CD4-positive, alpha-beta T cell treated with Interleukin-17A for 1 hour (primary cell): Measurements from ENCODE around the gene MAD2L1.
"Not testable (repeated sequence)": the region's sequence is repeated elsewhere in the genome, so short reads cannot be mapped to it uniquely, and the experiment has no call there.

Experiments used
- DNase-seq: peaks from one replicate; pipeline ENCODE4 v3.0.0-alpha.2; 2020

The MAD2L1 gene

GRCh38 chr4:120066517-120067340 lies at the start of gene MAD2L1:
TSS of gene MAD2L1 (minus strand) at chr4:120066848. CDS start at chr4:120066734, 114 bp downstream.
- peak; percentile 99 for DNase-seq

GRCh38 chr4:120111745-120112144 lies 45.1 kb upstream of the MAD2L1 start:
- no peak for DNase-seq

- no peak for DNase-seq
Observed at GRCh38 chr4:120109406-120109805, 42.8 kb upstream of the MAD2L1 start.

DNA sequence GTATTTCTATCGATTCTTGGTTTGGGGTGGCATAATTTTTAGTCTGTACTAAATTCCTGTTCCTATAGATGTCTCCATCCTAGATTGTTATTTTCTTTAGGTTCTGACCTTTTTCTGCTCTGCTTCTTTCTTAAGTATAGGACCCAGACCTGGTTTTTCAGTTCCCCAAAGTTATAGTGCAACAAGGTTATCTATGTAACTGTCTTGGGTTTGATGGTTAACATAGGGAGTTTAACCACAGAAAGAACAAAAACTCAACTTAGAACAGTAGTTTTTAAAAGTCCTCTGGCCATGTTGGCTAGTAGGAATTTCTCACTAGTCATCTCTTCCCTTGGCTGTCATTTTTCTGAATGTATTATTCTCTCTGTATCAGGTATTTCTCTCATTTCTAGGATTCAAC lies 38.8 kb upstream of the MAD2L1 start:
- DNase-seq = no peak

- DNase-seq = no peak
Observed at GRCh38 chr4:120096508-120097297, 30.1 kb upstream of the MAD2L1 start.

DNA sequence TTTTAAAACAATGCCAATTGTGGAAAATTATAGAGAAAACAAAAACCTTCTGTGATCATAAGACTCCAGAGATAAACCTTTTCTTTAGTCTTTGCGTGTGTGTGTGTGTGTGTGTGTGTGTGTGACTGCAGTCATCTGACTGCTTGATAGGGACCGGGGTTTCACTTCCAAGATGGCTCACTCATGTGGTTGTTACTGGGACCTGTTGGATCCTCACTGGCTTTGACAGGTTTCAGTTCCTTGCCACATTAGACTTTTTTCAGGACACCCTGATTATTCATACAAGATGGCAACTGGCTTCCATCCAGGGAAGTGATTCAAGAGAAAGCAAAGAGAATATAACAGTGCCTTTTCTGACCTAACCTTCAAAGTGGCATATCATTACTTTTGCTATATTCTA lies 21.9 kb upstream of the MAD2L1 start:
- no peak for DNase-seq

GRCh38 chr4:120088066-120088465 lies 21.4 kb upstream of the MAD2L1 start:
- not testable (repeated sequence) for DNase-seq

DNA sequence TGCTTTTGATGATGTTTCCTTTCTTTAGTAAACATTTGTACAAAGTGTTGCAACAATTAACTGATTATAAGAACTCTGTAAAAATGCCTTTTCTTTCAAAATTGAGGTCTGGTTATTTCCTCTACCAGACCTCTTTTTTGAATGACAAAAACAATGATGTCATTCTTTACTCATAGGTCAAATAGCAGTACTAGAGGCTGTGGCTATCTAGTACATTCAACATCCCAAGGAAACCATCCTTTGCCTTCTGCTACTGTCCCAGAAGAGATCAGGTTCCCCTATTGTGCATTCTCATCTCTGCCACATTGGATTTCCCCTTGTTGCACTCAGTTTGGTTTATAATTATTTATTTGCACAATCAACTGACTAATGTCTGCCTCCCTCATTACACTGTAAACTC lies 19.1 kb upstream of the MAD2L1 start:
- no peak for DNase-seq

DNA sequence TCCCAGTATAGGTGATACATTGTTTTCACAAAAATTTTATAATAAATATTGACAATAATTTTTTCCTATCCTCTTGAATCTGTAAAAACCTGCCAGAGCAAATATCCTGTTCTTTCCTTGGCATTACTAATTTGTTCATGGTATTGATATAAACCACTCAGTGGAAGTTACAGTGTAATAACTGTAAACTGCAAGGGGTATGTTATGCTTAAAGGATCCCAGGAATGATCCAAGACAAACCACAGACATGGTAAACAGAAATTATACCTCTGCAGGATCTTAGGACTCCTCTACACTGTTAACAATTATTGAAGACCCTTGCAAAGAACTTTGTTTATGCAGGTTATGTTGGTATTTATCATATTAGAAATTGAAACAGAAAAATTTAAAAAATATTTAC lies 17.7 kb upstream of the MAD2L1 start:
- DNase-seq = no peak

DNA sequence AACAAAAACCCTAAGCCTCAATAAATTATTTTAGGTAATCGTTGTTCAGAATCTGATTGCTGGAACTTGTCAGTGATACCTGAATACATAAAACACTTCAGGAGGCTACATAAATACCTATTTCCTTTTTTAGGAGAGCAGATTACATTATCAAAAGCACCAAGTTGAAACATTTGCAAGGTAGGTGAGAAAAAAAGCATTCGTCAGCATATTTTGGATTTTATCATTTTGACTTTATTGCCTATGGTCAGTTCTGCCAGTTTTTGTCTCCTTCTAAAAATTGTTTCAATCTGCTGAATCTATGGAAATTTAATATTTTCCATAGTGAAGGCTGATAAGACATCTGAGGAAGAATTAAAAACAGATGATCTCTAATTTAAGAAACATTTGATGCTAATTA lies 16.5 kb upstream of the MAD2L1 start:
- no peak for DNase-seq

- DNase-seq = no peak
Observed at GRCh38 chr4:120082251-120082650, 15.6 kb upstream of the MAD2L1 start.

- DNase-seq = no peak
Observed at GRCh38 chr4:120081726-120082125, 15.1 kb upstream of the MAD2L1 start.

DNA sequence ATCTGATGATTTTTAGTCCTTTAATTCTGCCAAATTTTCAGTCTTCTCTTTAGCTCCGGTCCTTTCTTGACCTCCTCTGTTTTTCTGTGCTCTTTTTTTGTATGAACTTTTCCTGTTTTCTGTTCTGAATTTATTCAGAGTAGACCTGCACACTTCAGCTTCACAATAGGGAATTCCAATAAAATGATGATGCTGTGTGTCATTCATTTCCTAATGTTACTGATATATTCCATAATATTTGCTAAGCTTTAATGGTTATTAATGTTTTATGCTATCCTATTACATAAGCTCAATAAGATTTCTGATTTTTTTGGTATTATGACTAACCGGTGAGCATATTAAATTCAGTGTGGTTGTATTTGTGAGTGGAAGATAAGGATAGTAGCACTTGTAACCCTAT lies 13.9 kb upstream of the MAD2L1 start:
- no peak for DNase-seq

GRCh38 chr4:120079839-120080520 lies 13.3 kb upstream of the MAD2L1 start:
- no peak for DNase-seq

- no peak for DNase-seq
Observed at GRCh38 chr4:120078216-120078615, 11.6 kb upstream of the MAD2L1 start.

DNA sequence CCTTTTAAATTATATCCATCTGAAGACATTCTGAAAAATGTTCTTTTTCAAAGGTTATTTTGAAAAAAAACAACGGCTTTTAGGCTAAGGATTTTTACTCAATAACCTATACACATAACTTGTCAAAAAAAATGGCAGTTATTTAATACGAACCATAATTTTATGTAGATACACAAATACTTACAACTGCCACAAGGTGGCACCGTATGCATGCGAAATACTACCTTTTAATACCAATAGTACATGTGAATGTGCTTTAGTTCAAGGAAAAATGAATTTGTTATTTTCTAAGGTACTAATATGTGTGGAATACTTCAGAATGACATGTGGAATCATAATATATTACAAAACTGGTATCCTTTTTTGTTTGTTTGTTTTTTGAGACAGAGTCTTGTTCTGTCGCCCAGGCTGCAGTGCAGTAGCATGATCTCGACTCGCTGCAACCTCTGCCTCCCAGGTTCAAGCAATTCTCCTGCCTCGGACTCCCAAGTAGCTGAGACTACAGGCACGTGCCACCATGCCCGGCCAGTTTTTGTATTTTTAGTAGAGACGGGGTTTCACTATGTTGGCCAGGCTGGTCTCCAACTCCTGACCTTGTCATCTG lies 4.6 kb upstream of the MAD2L1 start:
- peak; percentile 76 for DNase-seq

DNA sequence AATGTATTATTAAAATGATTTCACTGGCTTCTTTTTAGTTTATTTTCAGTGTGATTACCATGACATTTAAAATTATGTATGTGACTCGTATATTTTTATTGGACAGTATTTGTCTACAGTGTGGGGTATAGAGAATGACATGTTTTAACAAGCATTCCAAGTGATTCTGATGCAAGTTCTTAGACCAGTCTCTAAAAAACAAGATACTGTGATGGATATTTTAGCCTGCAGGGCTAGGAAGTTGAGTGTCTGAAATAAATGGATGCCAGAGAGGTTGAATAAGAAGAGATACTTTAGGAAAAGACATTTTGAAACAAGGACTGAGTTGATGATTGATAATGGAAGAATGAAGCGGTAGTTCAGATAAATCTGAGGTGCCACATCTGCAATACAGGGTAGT lies 3.5 kb upstream of the MAD2L1 start:
- no peak for DNase-seq

GRCh38 chr4:120065974-120066516 lies 603 bp downstream of the MAD2L1 start:
- no peak for DNase-seq

GRCh38 chr4:120064887-120065286 lies 1.8 kb downstream of the MAD2L1 start:
- no peak for DNase-seq

- DNase-seq = not testable (repeated sequence)
Observed at GRCh38 chr4:120063711-120064110, 2.9 kb downstream of the MAD2L1 start.

GRCh38 chr4:120062663-120063195 lies 3.9 kb downstream of the MAD2L1 start:
- no peak for DNase-seq

DNA sequence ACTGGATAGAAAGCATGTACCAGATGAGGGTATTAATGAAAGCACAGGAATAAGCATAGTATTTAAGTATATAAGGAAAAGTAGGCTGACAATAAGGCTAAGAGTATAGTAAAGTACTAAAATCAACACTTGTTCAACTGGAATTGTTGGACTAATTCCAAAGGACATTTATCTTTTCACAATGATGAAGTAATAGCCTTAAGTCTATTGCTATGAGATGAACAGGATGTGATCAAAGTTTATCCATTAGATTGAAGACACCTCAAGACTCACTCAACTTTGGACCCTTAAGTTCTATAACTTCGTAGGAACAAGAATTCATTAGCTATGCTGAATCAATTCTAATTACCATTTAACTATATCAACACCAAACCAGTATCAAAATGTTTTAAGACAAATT lies 7.6 kb downstream of the MAD2L1 start:
- no peak for DNase-seq

DNA sequence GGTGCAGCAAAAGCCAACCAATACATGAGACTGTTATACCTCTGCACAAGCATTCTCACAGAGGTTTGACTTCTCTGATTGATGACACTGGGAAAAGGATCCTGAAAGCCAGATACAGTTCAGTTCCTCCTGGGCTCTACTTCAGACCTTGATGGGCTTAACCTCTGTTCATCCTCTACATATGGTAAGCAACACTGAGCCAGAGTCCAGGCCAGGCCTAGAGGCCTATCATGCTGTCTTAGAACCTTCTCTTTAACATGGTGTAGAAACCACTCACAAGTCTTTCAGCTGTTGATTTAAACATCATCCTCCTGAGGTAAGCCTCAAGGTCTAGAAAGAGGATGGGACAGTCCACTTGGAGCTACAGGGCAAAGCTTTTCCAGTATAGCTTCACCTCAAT lies 9.2 kb downstream of the MAD2L1 start:
- no peak for DNase-seq
